ENCODE data around the gene CREB3L2.

DNA sequence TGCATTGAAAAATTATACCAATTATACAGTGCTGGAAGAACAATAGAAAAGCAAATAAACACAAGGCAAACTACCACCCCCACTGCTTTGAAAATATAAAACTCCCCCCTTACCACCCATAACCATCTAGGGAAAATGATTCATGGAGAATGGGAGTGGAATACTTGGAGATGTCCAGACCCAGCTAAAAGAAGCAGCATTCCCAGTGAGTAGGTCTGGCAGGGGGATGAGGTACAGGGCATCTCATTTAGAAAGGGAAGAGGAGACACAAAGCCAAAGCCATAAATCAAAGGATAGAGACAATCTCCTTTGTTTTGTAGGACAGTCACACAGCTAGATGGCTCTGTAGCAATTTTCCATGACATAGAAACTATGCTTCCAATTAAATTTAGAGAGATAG is 119.1 kb downstream of the CREB3L2 start:
- TF ChIP-seq RCOR1 (IDR thresholded peaks at IDR 0.05; ENCODE audit: low read depth, low read length) = no peak
- TF ChIP-seq, protein P1, sequence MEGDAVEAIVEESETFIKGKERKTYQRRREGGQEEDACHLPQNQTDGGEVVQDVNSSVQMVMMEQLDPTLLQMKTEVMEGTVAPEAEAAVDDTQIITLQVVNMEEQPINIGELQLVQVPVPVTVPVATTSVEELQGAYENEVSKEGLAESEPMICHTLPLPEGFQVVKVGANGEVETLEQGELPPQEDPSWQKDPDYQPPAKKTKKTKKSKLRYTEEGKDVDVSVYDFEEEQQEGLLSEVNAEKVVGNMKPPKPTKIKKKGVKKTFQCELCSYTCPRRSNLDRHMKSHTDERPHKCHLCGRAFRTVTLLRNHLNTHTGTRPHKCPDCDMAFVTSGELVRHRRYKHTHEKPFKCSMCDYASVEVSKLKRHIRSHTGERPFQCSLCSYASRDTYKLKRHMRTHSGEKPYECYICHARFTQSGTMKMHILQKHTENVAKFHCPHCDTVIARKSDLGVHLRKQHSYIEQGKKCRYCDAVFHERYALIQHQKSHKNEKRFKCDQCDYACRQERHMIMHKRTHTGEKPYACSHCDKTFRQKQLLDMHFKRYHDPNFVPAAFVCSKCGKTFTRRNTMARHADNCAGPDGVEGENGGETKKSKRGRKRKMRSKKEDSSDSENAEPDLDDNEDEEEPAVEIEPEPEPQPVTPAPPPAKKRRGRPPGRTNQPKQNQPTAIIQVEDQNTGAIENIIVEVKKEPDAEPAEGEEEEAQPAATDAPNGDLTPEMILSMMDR (IDR thresholded peaks at IDR 0.05) = no peak

Data from A549 (cell line).